ENCODE measurements around the gene TATDN3. TPM values are rescaled to one million over a fixed set of nuclear protein-coding genes. Genes with fewer than 3 reads are reported as not detected.
"Not testable (repeated sequence)": the region's sequence is repeated elsewhere in the genome, so short reads cannot be mapped to it uniquely, and the experiment has no call there.

TATDN3 gene
- total RNA-seq, 2 experiments from 2014 or later, result 35.4 to 52.5 TPM

- ChIA-PET CTCF (ENCODE audit: unreplicated experiment) (no interaction called here), POLR2A (interaction anchor here (0.6 to 1.7 kb wide), 3 partner anchors 10 to 936 kb away, joined by 3 to 5 read pairs (median 3); no protein-coding TSS in a partner anchor)
- no peaks in the 10 kb centered on the region for H3K9me3 ChIP-seq (ENCODE audit: low read length)
- intact Hi-C loops (cut with micrococcal nuclease; ENCODE audit: unreplicated experiment), result loop anchor here (5.0 kb wide), 1 partner anchor 96 kb away; no protein-coding TSS in a partner anchor
- no peaks in the 10 kb centered on the region; the same call in 1 of the 2 replicates for H4K20me1 ChIP-seq (ENCODE audit: insufficient read depth, low read length)
- H3K4me1 ChIP-seq (ENCODE audit: insufficient read depth, low read length, poor library complexity, severe bottlenecking), result no peaks in the 10 kb centered on the region
- H3K9me2 ChIP-seq (ENCODE audit: insufficient read depth, low read length), result no peaks in the 10 kb centered on the region
- TF ChIP-seq EZH2phosphoT487 (IDR thresholded peaks at IDR 0.05; ENCODE audit: borderline replicate concordance, low read depth, low read length) (no peak), CTCF (conservative IDR thresholded peaks at IDR 0.05; ENCODE audit: low read length) (no peak)
- no peak overlapping the region for H2AFZ ChIP-seq (ENCODE audit: low read length)
- H3K4me2 ChIP-seq (ENCODE audit: low read length), result no peak overlapping the region
- H3K27ac ChIP-seq (ENCODE audit: low read depth, low read length, poor library complexity, severe bottlenecking), result no peak overlapping the region
- peaks cover 85% of the 10 kb centered on the region for H3K36me3 ChIP-seq (ENCODE audit: insufficient read depth, low read length)
- no TSS peak for BruUV-seq (replicated peaks)
- peaks cover 49% of the 10 kb centered on the region for H3K79me2 ChIP-seq (ENCODE audit: insufficient read depth, low read depth, low read length)
- DNase-seq (ENCODE audit: low spot score), result no peak
- no peak overlapping the region for H3K4me3 ChIP-seq (ENCODE audit: low read depth, low read length, poor library complexity, severe bottlenecking)
Measured at GRCh38 chr1:212762839-212763238, 28.9 kb upstream of the TATDN3 start.

- intact Hi-C loops (cut with micrococcal nuclease; ENCODE audit: unreplicated experiment), result loop anchor here (5.0 kb wide), 1 partner anchor 97 kb away; no protein-coding TSS in a partner anchor
- CTCF ChIA-PET (ENCODE audit: unreplicated experiment), result not testable (repeated sequence)
Measured at GRCh38 chr1:212764718-212765281, 26.9 kb upstream of the TATDN3 start.

GRCh38 chr1:212766825-212767224 is 24.9 kb upstream of the TATDN3 start:
- Histone ChIP-seq H3K9me3 (ENCODE audit: low read length) (peaks cover 22% of the 10 kb centered on the region), H3K36me3 (ENCODE audit: insufficient read depth, low read length) (peaks cover 93% of the 10 kb centered on the region), H3K79me2 (ENCODE audit: insufficient read depth, low read depth, low read length) (peaks cover 49% of the 10 kb centered on the region)
- intact Hi-C loops (cut with micrococcal nuclease; ENCODE audit: unreplicated experiment); H3K4me3 ChIP-seq (ENCODE audit: low read depth, low read length, poor library complexity, severe bottlenecking); H3K27ac ChIP-seq (ENCODE audit: low read depth, low read length, poor library complexity, severe bottlenecking); H3K9me2 ChIP-seq (ENCODE audit: insufficient read depth, low read length); CTCF ChIA-PET (ENCODE audit: unreplicated experiment); H3K4me2 ChIP-seq (ENCODE audit: low read length); H4K20me1 ChIP-seq (ENCODE audit: insufficient read depth, low read length); BruUV-seq (replicated peaks); DNase-seq (ENCODE audit: low spot score); H2AFZ ChIP-seq (ENCODE audit: low read length); H3K4me1 ChIP-seq (ENCODE audit: insufficient read depth, low read length, poor library complexity, severe bottlenecking): not testable (repeated sequence)
- POLR2A ChIA-PET, result interaction anchor here (0.7 kb wide), 1 partner anchor 117 kb away, joined by 4 read pairs; no protein-coding TSS in a partner anchor

More at GRCh38 chr1:212764718-212765281, 26.9 kb upstream of the TATDN3 start:
- DNase-seq (ENCODE audit: low spot score); POLR2A ChIA-PET; H3K27ac ChIP-seq (ENCODE audit: low read depth, low read length, poor library complexity, severe bottlenecking); H3K4me2 ChIP-seq (ENCODE audit: low read length); H3K4me3 ChIP-seq (ENCODE audit: low read depth, low read length, poor library complexity, severe bottlenecking); H3K9me2 ChIP-seq (ENCODE audit: insufficient read depth, low read length); H3K4me1 ChIP-seq (ENCODE audit: insufficient read depth, low read length, poor library complexity, severe bottlenecking); H2AFZ ChIP-seq (ENCODE audit: low read length); BruUV-seq (replicated peaks); H4K20me1 ChIP-seq (ENCODE audit: insufficient read depth, low read length): not testable (repeated sequence)
- Histone ChIP-seq H3K9me3 (ENCODE audit: low read length) (peaks cover 15% of the 10 kb centered on the region), H3K79me2 (ENCODE audit: insufficient read depth, low read depth, low read length) (peaks cover 50% of the 10 kb centered on the region), H3K36me3 (ENCODE audit: insufficient read depth, low read length) (peaks cover 91% of the 10 kb centered on the region)

Measured in OCI-LY7 (cell line).